T-helper 17 cell (primary cell): ENCODE results near the gene BPIFA2. TPM values are rescaled to one million over a fixed set of nuclear protein-coding genes. Genes with fewer than 3 reads are reported as not detected.

ENCODE experiments used
- total RNA-seq, 4 donors: library from RNA in 2 of 4; stranded (reverse) in 2 of 4; gene quantifications; one replicate each; pipeline ENCODE4 v1.2.3 and lab custom pipeline; 2022 to 2026

Gene BPIFA2
- total RNA-seq, 2 donors from 2014 or later, result not detected

Other genes with a start within 250 kb of the BPIFA2 start
- gene SUN5, start 163.7 kb upstream of the BPIFA2 start, total RNA-seq, result not detected
- gene BPIFB2, start 160.5 kb upstream of the BPIFA2 start, total RNA-seq, result not detected
- gene BPIFB6, start 136.5 kb upstream of the BPIFA2 start, total RNA-seq, result not detected
- not detected for gene BPIFB3, start 114.3 kb upstream of the BPIFA2 start, total RNA-seq
- not detected for gene BPIFB4, start 88.5 kb upstream of the BPIFA2 start, total RNA-seq
- gene BPIFA3, start 49.2 kb downstream of the BPIFA2 start, total RNA-seq, result not detected
- not detected for gene BPIFA1, start 67.8 kb downstream of the BPIFA2 start, total RNA-seq
- not detected for gene BPIFB1, start 115.1 kb downstream of the BPIFA2 start, total RNA-seq
- gene CDK5RAP1, start 233.4 kb downstream of the BPIFA2 start, total RNA-seq, result 10 to 100 TPM; 55.6 to 61.9 TPM